GM19397 (cell line): ENCODE data around the gene RAPGEF4.

Experiments
- ATAC-seq: cut with Tn5 transposase; IDR thresholded peaks from one replicate; pipeline ENCODE4 v1.9.1; 2021; ENCODE audit warnings: mild to moderate bottlenecking, moderate library complexity; ENCODE audit not compliant: unreplicated experiment

Gene RAPGEF4

GRCh38 chr2:172856606-172857005, 121.0 kb downstream of the RAPGEF4 start:
- no peak for ATAC-seq

GRCh38 chr2:172858473-172858745, 122.8 kb downstream of the RAPGEF4 start:
- no peak for ATAC-seq

GRCh38 chr2:172859581-172860335, 124.1 kb downstream of the RAPGEF4 start:
- ATAC-seq: no peak

GRCh38 chr2:172860336-172860707, 124.7 kb downstream of the RAPGEF4 start:
- no peak for ATAC-seq

- ATAC-seq: no peak
These were observed 125.5 kb downstream of the RAPGEF4 start for GRCh38 chr2:172861098-172861497.

GRCh38 chr2:172861656-172862476, 126.2 kb downstream of the RAPGEF4 start:
- no peak for ATAC-seq

- no peak for ATAC-seq
These were observed 127.7 kb downstream of the RAPGEF4 start for GRCh38 chr2:172863341-172863740.

GRCh38 chr2:172864182-172864581, 128.5 kb downstream of the RAPGEF4 start:
- ATAC-seq: no peak

GRCh38 chr2:172865422-172865821, 129.8 kb downstream of the RAPGEF4 start:
- no peak for ATAC-seq

GRCh38 chr2:172869861-172870260, 134.2 kb downstream of the RAPGEF4 start:
- ATAC-seq: no peak

GRCh38 chr2:172870396-172870795, 134.8 kb downstream of the RAPGEF4 start:
- no peak for ATAC-seq

- ATAC-seq: no peak
These were observed 142.2 kb downstream of the RAPGEF4 start for GRCh38 chr2:172877826-172878225.

- no peak for ATAC-seq
These were observed 142.6 kb downstream of the RAPGEF4 start for GRCh38 chr2:172878260-172878659.

GRCh38 chr2:172884336-172884735, 148.7 kb downstream of the RAPGEF4 start:
- no peak for ATAC-seq

- no peak for ATAC-seq
These were observed 150.4 kb downstream of the RAPGEF4 start for GRCh38 chr2:172885996-172886395.

GRCh38 chr2:172887280-172887679, 151.6 kb downstream of the RAPGEF4 start:
- no peak for ATAC-seq

GRCh38 chr2:172888714-172889669, 153.3 kb downstream of the RAPGEF4 start:
- ATAC-seq: no peak

GRCh38 chr2:172889768-172890430, 154.3 kb downstream of the RAPGEF4 start:
- no peak for ATAC-seq

- ATAC-seq: no peak
These were observed 157.5 kb downstream of the RAPGEF4 start for GRCh38 chr2:172893111-172893510.

- no peak for ATAC-seq
These were observed 158.0 kb downstream of the RAPGEF4 start for GRCh38 chr2:172893671-172894070.
